GM12878 (cell line): ENCODE data around the gene RBBP5. TPM values are rescaled to one million over a fixed set of nuclear protein-coding genes. Genes with fewer than 3 reads are reported as not detected.

Experiments
- ASH2L ChIP-seq: fragments of 300-600, 200-600 bp; sonication (generic); IDR thresholded peaks from 2 replicates; pipeline ENCODE4 v1.6.1; 2017; ENCODE audit warnings: low read depth, mild to moderate bottlenecking, borderline replicate concordance
- BCL11A ChIP-seq: IDR thresholded peaks from 2 replicates; pipeline ENCODE4 v1.6.1; 2011; ENCODE audit warnings: low read depth, low read length
- BHLHE40 ChIP-seq, 2 experiments: fragments of 450-650 bp in 1 of 2; IDR thresholded peaks; 2 replicates each; pipeline ENCODE4 v1.6.1; 2011 to 2017; ENCODE audit warnings: low read depth in 2 of 2, borderline replicate concordance in 1 of 2, improper control_type of control experiment in 1 of 2, low read length in 1 of 2, mild to moderate bottlenecking in 1 of 2
- CBX5 ChIP-seq: sonication (generic); IDR thresholded peaks from 2 replicates; pipeline ENCODE4 v1.6.1; 2016; ENCODE audit warnings: low read depth, moderate library complexity, mild to moderate bottlenecking, inconsistent platforms
- EGR1 ChIP-seq, 2 experiments: IDR thresholded peaks; 1 replicate in 1 of 2; 2 replicates in 1 of 2; pipeline ENCODE4 v1.6.1; 2011 to 2012; ENCODE audit warnings: low read depth in 2 of 2, low read length in 2 of 2, borderline replicate concordance in 1 of 2, mild to moderate bottlenecking in 1 of 2, moderate library complexity in 1 of 2
- FOXM1 ChIP-seq: IDR thresholded peaks from 2 replicates; pipeline ENCODE4 v1.6.1; 2012; ENCODE audit warnings: low read depth, mild to moderate bottlenecking, inconsistent platforms, low read length, moderate library complexity
- HDGF ChIP-seq: fragments of 450-650 bp; IDR thresholded peaks from 2 replicates; pipeline ENCODE4 v1.6.1; 2016; ENCODE audit warnings: antibody characterized with exemption
- KDM1A ChIP-seq: fragments of 200-600 bp; sonication (generic); IDR thresholded peaks from 2 replicates; pipeline ENCODE4 v1.6.1; 2016; ENCODE audit warnings: borderline replicate concordance
- KLF5 ChIP-seq: fragments of 450-650 bp; IDR thresholded peaks from 2 replicates; pipeline ENCODE4 v1.6.1; 2014; ENCODE audit warnings: mild to moderate bottlenecking; ENCODE audit not compliant: partially characterized antibody
- LARP7 ChIP-seq: fragments of 450-650 bp; IDR thresholded peaks from 2 replicates; pipeline ENCODE4 v1.6.1; 2017; ENCODE audit warnings: mild to moderate bottlenecking
- MTA2 ChIP-seq: fragments of 450-650 bp; IDR thresholded peaks from 2 replicates; pipeline ENCODE4 v1.6.1; 2016; ENCODE audit warnings: low read depth, mild to moderate bottlenecking, moderate library complexity
- NFIC ChIP-seq: IDR thresholded peaks from 2 replicates; pipeline ENCODE4 v1.6.1; 2012; ENCODE audit warnings: low read depth, mild to moderate bottlenecking, inconsistent platforms, low read length, moderate library complexity
- NR2C1 ChIP-seq: fragments of 450-650 bp; IDR thresholded peaks from 2 replicates; pipeline ENCODE4 v1.6.1; 2017; ENCODE audit warnings: antibody characterized with exemption, mild to moderate bottlenecking, moderate library complexity
- NR2C2 ChIP-seq: IDR thresholded peaks from 2 replicates; pipeline ENCODE4 v1.6.1; 2011; ENCODE audit warnings: borderline replicate concordance, low read depth; ENCODE audit not compliant: control insufficient read depth, insufficient read length
- PAX8 ChIP-seq: fragments of 450-650 bp; IDR thresholded peaks from 2 replicates; pipeline ENCODE4 v1.6.1; 2017; ENCODE audit warnings: mild to moderate bottlenecking, moderate library complexity
- POU2F2 ChIP-seq: IDR thresholded peaks from 3 replicates; pipeline ENCODE4 v1.6.1; 2011; ENCODE audit warnings: low read depth, mild to moderate bottlenecking, low read length, borderline replicate concordance
- RELA ChIP-seq: fragments of 450-650 bp; IDR thresholded peaks from 2 replicates; pipeline ENCODE4 v1.8.0; 2014; ENCODE audit warnings: borderline replicate concordance; ENCODE audit not compliant: partially characterized antibody
- SIX5 ChIP-seq: IDR thresholded peaks from 2 replicates; pipeline ENCODE4 v1.6.1; 2011; ENCODE audit warnings: mild to moderate bottlenecking, low read depth, low read length, moderate library complexity; ENCODE audit not compliant: severe bottlenecking
- polyA plus RNA-seq, 11 experiments: library from polyadenylated mRNA; depleted of rRNA in 4 of 11; unstranded in 6 of 11; stranded (reverse) in 5 of 11; fragments of >200 nt; fragmentation: Nextera tagmentation in 4 of 11; fragmentation: Illumina TruSeq in 1 of 11; extraction: Ambion mirVana in 4 of 11; extraction: Trizol in 1 of 11; gene quantifications; 1 replicate in 1 of 11; 2 replicates in 10 of 11; pipeline versions ENCODE4 v1.2.1 to v1.2.3, GENCODE V29; 2011 to 2016; ENCODE audit warnings: inconsistent platforms in 2 of 11, missing spikeins in 2 of 11, low read depth in 1 of 11
- total RNA-seq, 4 experiments: library from RNA; depleted of rRNA in 3 of 4; stranded (reverse); fragments of >200 nt in 3 of 4; fragmentation: Illumina TruSeq in 1 of 4; extraction: Trizol in 1 of 4; gene quantifications; 2 replicates each; pipeline versions ENCODE4 v1.2.1 to v1.2.3, GENCODE V29; 2013 to 2021
- TF ChIP-seq, protein P1 (sequence below): fragments of 450-650 bp; conservative IDR thresholded peaks from 2 replicates; pipeline ENCODE4 v1.6.1; 2017; ENCODE audit warnings: mild to moderate bottlenecking, moderate library complexity
- TF ChIP-seq, protein P2 (sequence below): fragments of 450-650 bp; IDR thresholded peaks from 2 replicates; pipeline ENCODE4 v1.6.1; 2018; ENCODE audit warnings: mild to moderate bottlenecking, low read depth, moderate library complexity; ENCODE audit not compliant: partially characterized antibody
- TF ChIP-seq, protein P3 (sequence below): IDR thresholded peaks from 2 replicates; pipeline ENCODE4 v1.6.1; 2011; ENCODE audit warnings: mild to moderate bottlenecking, low read depth, low read length, moderate library complexity; ENCODE audit not compliant: insufficient replicate concordance
- TF ChIP-seq, protein P4 (sequence below): IDR thresholded peaks from 2 replicates; pipeline ENCODE4 v1.6.1; 2012; ENCODE audit warnings: low read length, inconsistent platforms

RBBP5 gene
- total and polyA plus RNA-seq, 10 of the 15 experiments (the other 5 are each of a cell fraction or from before 2014, with no cell fraction given): 10.0 to 20.6 (median 14.8) TPM

DNA sequence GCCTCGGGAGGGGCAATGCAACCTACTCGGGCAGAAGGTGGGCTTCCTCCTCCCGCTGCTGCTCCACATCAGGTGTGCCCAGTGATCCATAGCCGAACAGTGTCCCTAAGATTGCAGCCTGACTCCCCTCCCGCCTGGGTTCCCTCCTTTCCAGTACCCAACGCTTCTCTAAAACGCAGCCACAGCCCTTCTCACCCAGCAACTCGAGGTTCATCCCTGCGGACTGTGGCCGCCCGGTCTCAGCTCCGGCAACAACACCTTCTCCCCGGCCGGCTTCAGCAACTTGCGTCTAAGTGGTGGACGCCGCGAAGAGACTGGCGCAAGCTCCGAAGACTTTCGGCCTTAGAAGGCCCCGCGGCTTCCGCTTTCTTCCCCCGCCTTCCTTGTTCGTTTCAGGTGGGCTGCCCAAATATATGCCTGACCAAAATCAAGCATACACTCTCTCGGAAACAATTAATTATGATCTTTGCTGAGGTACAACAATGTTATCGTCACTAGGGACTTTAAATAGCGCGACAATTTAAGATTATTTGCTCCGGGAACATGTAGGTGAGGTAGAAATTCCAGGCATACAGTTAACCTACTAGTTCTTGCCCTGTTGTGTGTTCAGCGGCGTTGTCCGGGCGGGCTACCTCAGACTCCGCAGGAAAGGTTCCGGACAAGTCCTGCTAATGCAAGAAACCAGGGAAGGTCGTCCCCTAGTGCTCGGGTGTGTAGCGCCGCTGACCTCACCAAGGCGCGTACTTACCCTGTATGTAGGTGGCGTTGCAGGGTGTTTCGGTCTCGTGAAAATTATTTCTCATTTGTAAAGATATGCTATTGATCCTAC is at the start of gene RBBP5 (continued):
- TF ChIP-seq CBX5: peak; percentile 98
- TF ChIP-seq ASH2L: peak; percentile 87; the same call in 1 of the 2 replicates
- TF ChIP-seq KLF5: peak; percentile 94
- TF ChIP-seq BCL11A: peak; percentile 69
- peak; percentile 96 for TF ChIP-seq RELA
- TF ChIP-seq, protein P1, sequence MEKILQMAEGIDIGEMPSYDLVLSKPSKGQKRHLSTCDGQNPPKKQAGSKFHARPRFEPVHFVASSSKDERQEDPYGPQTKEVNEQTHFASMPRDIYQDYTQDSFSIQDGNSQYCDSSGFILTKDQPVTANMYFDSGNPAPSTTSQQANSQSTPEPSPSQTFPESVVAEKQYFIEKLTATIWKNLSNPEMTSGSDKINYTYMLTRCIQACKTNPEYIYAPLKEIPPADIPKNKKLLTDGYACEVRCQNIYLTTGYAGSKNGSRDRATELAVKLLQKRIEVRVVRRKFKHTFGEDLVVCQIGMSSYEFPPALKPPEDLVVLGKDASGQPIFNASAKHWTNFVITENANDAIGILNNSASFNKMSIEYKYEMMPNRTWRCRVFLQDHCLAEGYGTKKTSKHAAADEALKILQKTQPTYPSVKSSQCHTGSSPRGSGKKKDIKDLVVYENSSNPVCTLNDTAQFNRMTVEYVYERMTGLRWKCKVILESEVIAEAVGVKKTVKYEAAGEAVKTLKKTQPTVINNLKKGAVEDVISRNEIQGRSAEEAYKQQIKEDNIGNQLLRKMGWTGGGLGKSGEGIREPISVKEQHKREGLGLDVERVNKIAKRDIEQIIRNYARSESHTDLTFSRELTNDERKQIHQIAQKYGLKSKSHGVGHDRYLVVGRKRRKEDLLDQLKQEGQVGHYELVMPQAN: peak; percentile 85
- TF ChIP-seq KDM1A: no peak
- TF ChIP-seq, protein P2, sequence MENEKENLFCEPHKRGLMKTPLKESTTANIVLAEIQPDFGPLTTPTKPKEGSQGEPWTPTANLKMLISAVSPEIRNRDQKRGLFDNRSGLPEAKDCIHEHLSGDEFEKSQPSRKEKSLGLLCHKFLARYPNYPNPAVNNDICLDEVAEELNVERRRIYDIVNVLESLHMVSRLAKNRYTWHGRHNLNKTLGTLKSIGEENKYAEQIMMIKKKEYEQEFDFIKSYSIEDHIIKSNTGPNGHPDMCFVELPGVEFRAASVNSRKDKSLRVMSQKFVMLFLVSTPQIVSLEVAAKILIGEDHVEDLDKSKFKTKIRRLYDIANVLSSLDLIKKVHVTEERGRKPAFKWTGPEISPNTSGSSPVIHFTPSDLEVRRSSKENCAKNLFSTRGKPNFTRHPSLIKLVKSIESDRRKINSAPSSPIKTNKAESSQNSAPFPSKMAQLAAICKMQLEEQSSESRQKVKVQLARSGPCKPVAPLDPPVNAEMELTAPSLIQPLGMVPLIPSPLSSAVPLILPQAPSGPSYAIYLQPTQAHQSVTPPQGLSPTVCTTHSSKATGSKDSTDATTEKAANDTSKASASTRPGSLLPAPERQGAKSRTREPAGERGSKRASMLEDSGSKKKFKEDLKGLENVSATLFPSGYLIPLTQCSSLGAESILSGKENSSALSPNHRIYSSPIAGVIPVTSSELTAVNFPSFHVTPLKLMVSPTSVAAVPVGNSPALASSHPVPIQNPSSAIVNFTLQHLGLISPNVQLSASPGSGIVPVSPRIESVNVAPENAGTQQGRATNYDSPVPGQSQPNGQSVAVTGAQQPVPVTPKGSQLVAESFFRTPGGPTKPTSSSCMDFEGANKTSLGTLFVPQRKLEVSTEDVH: peak; percentile 90
- peak; percentile 94; the same call in 2 of the 3 replicates for TF ChIP-seq POU2F2
- TF ChIP-seq, protein P3, sequence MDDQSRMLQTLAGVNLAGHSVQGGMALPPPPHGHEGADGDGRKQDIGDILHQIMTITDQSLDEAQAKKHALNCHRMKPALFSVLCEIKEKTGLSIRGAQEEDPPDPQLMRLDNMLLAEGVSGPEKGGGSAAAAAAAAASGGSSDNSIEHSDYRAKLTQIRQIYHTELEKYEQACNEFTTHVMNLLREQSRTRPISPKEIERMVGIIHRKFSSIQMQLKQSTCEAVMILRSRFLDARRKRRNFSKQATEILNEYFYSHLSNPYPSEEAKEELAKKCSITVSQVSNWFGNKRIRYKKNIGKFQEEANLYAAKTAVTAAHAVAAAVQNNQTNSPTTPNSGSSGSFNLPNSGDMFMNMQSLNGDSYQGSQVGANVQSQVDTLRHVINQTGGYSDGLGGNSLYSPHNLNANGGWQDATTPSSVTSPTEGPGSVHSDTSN: peak; percentile 51
- TF ChIP-seq PAX8: no peak
- peak; percentile 96 for TF ChIP-seq FOXM1
- peak; percentile 80 for TF ChIP-seq SIX5
- TF ChIP-seq HDGF: no peak
- TF ChIP-seq NR2C1: peak; percentile 86
- peak; percentile 95 to 96 for TF ChIP-seq BHLHE40 (IDR thresholded peaks at IDR 0.05; ENCODE audit: borderline replicate concordance in 1 of 2, low read depth in 2 of 2, low read length in 1 of 2)
- no peak for TF ChIP-seq NR2C2
- TF ChIP-seq, protein P4, sequence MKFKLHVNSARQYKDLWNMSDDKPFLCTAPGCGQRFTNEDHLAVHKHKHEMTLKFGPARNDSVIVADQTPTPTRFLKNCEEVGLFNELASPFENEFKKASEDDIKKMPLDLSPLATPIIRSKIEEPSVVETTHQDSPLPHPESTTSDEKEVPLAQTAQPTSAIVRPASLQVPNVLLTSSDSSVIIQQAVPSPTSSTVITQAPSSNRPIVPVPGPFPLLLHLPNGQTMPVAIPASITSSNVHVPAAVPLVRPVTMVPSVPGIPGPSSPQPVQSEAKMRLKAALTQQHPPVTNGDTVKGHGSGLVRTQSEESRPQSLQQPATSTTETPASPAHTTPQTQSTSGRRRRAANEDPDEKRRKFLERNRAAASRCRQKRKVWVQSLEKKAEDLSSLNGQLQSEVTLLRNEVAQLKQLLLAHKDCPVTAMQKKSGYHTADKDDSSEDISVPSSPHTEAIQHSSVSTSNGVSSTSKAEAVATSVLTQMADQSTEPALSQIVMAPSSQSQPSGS: peak; percentile 92
- peak; percentile 69 for TF ChIP-seq MTA2
- peak in 1 of 2 experiments; percentile 68; a peak in 1 of 3 replicates for TF ChIP-seq EGR1 (IDR thresholded peaks at IDR 0.05; ENCODE audit: borderline replicate concordance in 1 of 2, low read depth in 2 of 2, low read length in 2 of 2)
- peak; percentile 87 for TF ChIP-seq LARP7
- peak; percentile 80; the same call in 1 of the 2 replicates for TF ChIP-seq NFIC
